HepG2 (cell line): ENCODE results near the gene HSD11B2. TPM values are rescaled to one million over a fixed set of nuclear protein-coding genes. Genes with fewer than 3 reads are reported as not detected.

ENCODE experiments used
- ATAC-seq: fragments of 200-7000 bp; cut with Tn5 transposase; 3 replicates; pipeline ENCODE4 v1.9.1; 2020; ENCODE audit warnings: mild to moderate bottlenecking, moderate library complexity
- BruUV-seq: library from RNA; stranded (reverse); fragments of 400-500 nt; replicated peaks from 2 replicates; lab custom pipeline; 2021; lab: Mats Ljungman, UMichigan
- CTCF ChIA-PET: fragments of 300-600 bp; formaldehyde crosslinking; extraction: SDS; loops from one replicate; lab custom pipeline; 2021; ENCODE audit warnings: low total read pairs, inconsistent platforms, low intra/inter-chr PET ratio; lab: Yijun Ruan, JAX
- POLR2A ChIA-PET: fragments of 350-600 bp; sonication (Branson Sonifier 250); formaldehyde crosslinking; loops from one replicate; lab custom pipeline; 2020; ENCODE audit warnings: antibody characterized with exemption, inconsistent platforms; lab: Yijun Ruan, JAX
- DNase-seq: peaks from one replicate; pipeline ENCODE4 v3.0.0-alpha.2; 2015; ENCODE audit warnings: low spot score
- FAIRE-seq: peaks from 3 replicates; lab custom pipeline; 2011; peaks lifted over from hg19 to GRCh38; lab: Jason Lieb, UNC
- H2AFZ ChIP-seq: one replicate; pipeline ENCODE4 v1.6.1; 2011; ENCODE audit warnings: low read length, inconsistent platforms
- H3K27ac ChIP-seq: fragments of 300-600 bp; 3 replicates; pipeline ENCODE4 v1.8.0; 2011; ENCODE audit warnings: mixed run types, mild to moderate bottlenecking, mixed read lengths, low read length, inconsistent platforms; ENCODE audit not compliant: insufficient read depth; ENCODE audit errors: extremely low read length
- H3K27me3 ChIP-seq, 2 experiments: fragments of 200-600 bp in 1 of 2; 2 replicates in 1 of 2; 3 replicates in 1 of 2; pipeline versions ENCODE4 v1.6.0 to v1.8.0; 2011; ENCODE audit warnings: low read length in 2 of 2, mild to moderate bottlenecking in 2 of 2, moderate library complexity in 2 of 2, inconsistent platforms in 1 of 2; ENCODE audit not compliant: insufficient read depth in 2 of 2, control insufficient read depth in 1 of 2
- H3K36me3 ChIP-seq, 2 experiments: fragments of 200-600 bp in 1 of 2; replicated peaks in 1 of 2; 2 replicates in 1 of 2; 3 replicates in 1 of 2; pipeline versions ENCODE4 v1.5.1 to v1.8.0; 2011; ENCODE audit warnings: low read length in 2 of 2, inconsistent platforms in 1 of 2; ENCODE audit not compliant: insufficient read depth in 2 of 2, control insufficient read depth in 1 of 2
- H3K4me1 ChIP-seq: 2 replicates; pipeline ENCODE4 v1.5.1; 2012; ENCODE audit warnings: low read length, inconsistent platforms; ENCODE audit not compliant: insufficient read depth
- H3K4me2 ChIP-seq: 2 replicates; pipeline ENCODE4 v1.6.0; 2011; ENCODE audit warnings: low read depth, low read length, inconsistent platforms
- H3K4me3 ChIP-seq, 3 experiments: fragments of 200-600 bp in 1 of 3; sonication (generic), shearing (Covaris generic) in 1 of 3; replicated peaks in 1 of 3; 2 replicates each; pipeline ENCODE4 v1.5.1; 2011 to 2016; ENCODE audit warnings: low read length in 3 of 3, inconsistent platforms in 2 of 3, low read depth in 2 of 3, mild to moderate bottlenecking in 2 of 3, control low read depth in 1 of 3, mixed read lengths in 1 of 3; ENCODE audit not compliant: insufficient read depth in 1 of 3
- H3K79me2 ChIP-seq: one replicate; pipeline ENCODE4 v1.6.1; 2011; ENCODE audit warnings: low read length, inconsistent platforms; ENCODE audit not compliant: insufficient read depth
- H3K9ac ChIP-seq: 2 replicates; pipeline ENCODE4 v1.6.0; 2011; ENCODE audit warnings: mild to moderate bottlenecking, low read depth, low read length, inconsistent platforms; ENCODE audit not compliant: insufficient read depth
- H3K9me3 ChIP-seq: 2 replicates; pipeline ENCODE4 v1.5.1; 2012; ENCODE audit warnings: mild to moderate bottlenecking, low read length
- H4K20me1 ChIP-seq: 2 replicates; pipeline ENCODE4 v1.6.0; 2011; ENCODE audit warnings: inconsistent platforms, mild to moderate bottlenecking, low read length, moderate library complexity; ENCODE audit not compliant: insufficient read depth
- ARID3A ChIP-seq: IDR thresholded peaks from 2 replicates; pipeline ENCODE4 v1.6.1; 2012; ENCODE audit warnings: low read depth, low read length, improper control_type of control experiment
- ARID5B ChIP-seq: IDR thresholded peaks from 2 replicates; pipeline ENCODE4 v1.4.0; 2020; ENCODE audit warnings: mild to moderate bottlenecking, missing genetic modification reagents
- BCL6 ChIP-seq: IDR thresholded peaks from 2 replicates; pipeline ENCODE4 v1.6.1; 2016; ENCODE audit warnings: missing genetic modification reagents, missing compliant biosample characterization
- CEBPG ChIP-seq: IDR thresholded peaks from 2 replicates; pipeline ENCODE4 v1.6.1; 2016
- EP300 ChIP-seq, 3 experiments: sonication (generic) in 1 of 3; formaldehyde crosslinking in 1 of 3; IDR thresholded peaks; 2 replicates each; pipeline versions ENCODE4 v1.5.1 to v1.6.1; 2011 to 2020; ENCODE audit warnings: low read depth in 2 of 3, low read length in 2 of 3, borderline replicate concordance in 1 of 3, improper control_type of control experiment in 1 of 3, mild to moderate bottlenecking in 1 of 3, missing genetic modification reagents in 1 of 3, moderate library complexity in 1 of 3
- GATAD2A ChIP-seq: IDR thresholded peaks from 2 replicates; pipeline ENCODE4 v1.6.1; 2016
- NCOR1 ChIP-seq: fragments of 200-600 bp; sonication (generic); IDR thresholded peaks from 2 replicates; pipeline ENCODE4 v1.7.0; 2017; ENCODE audit warnings: antibody characterized with exemption, low read length, borderline replicate concordance
- NR2C2 ChIP-seq: sonication (generic); formaldehyde crosslinking; IDR thresholded peaks from 2 replicates; pipeline ENCODE4 v1.4.0; 2020; ENCODE audit warnings: missing genetic modification reagents, mild to moderate bottlenecking, moderate library complexity, borderline replicate concordance
- NR2F1 ChIP-seq, 2 experiments: fragments of 450-650 bp in 1 of 2; formaldehyde crosslinking in 1 of 2; IDR thresholded peaks; 2 replicates each; pipeline versions ENCODE4 v1.5.0 to v1.6.1; 2016 to 2020; ENCODE audit warnings: mild to moderate bottlenecking in 1 of 2, missing compliant biosample characterization in 1 of 2, missing genetic modification reagents in 1 of 2, moderate library complexity in 1 of 2
- NR2F6 ChIP-seq, 2 experiments: IDR thresholded peaks; 2 replicates each; pipeline ENCODE4 v1.6.1; 2016; ENCODE audit warnings: antibody characterized with exemption in 1 of 2, mild to moderate bottlenecking in 1 of 2
- RORA ChIP-seq: sonication (generic); formaldehyde crosslinking; IDR thresholded peaks from 2 replicates; pipeline ENCODE4 v1.5.0; 2020; ENCODE audit warnings: mild to moderate bottlenecking, missing genetic modification reagents, moderate library complexity
- SOX13 ChIP-seq, 3 experiments: fragments of 450-650 bp in 1 of 3; sonication (generic) in 1 of 3; formaldehyde crosslinking in 1 of 3; IDR thresholded peaks in 2 of 3; conservative IDR thresholded peaks in 1 of 3; 2 replicates each; pipeline versions ENCODE4 v1.5.0 to v1.6.1; 2016 to 2020; ENCODE audit warnings: antibody characterized with exemption in 1 of 3, mild to moderate bottlenecking in 1 of 3, missing compliant biosample characterization in 1 of 3, missing genetic modification reagents in 1 of 3, moderate library complexity in 1 of 3
- ZFP91 ChIP-seq: sonication (generic); formaldehyde crosslinking; IDR thresholded peaks from 2 replicates; pipeline ENCODE4 v1.9.0; 2022; ENCODE audit warnings: missing genetic modification reagents, mild to moderate bottlenecking, borderline replicate concordance
- WGBS: methylation state at CpG from one replicate; pipeline ENCODE4 v1.1.6; 2017; ENCODE audit warnings: low lambda C conversion rate; 5-methylcytosine and 5-hydroxymethylcytosine counted together
- in situ Hi-C: cut with HindIII; loops from 2 replicates; pipeline ENCODE4 v1.10.0; 2017; ENCODE audit warnings: low pct_unique_long_range_greater_than_20kb; ENCODE audit not compliant: extremely low pct_ligation_motif_present
- intact Hi-C: fragments of 100-400 bp; cut with micrococcal nuclease; formaldehyde crosslinking; loops from one replicate; pipeline ENCODE4 v1.10.0; 2022; ENCODE audit not compliant: unreplicated experiment
- polyA plus RNA-seq, 8 experiments: library from polyadenylated mRNA; depleted of rRNA in 3 of 8; stranded (reverse) in 7 of 8; unstranded in 1 of 8; fragments of >200 nt; fragmentation: Illumina TruSeq in 4 of 8; extraction: Trizol in 4 of 8; gene quantifications; 2 replicates each; pipeline versions ENCODE4 v1.2.1 to v1.2.3, GENCODE V29; 2011 to 2016; ENCODE audit warnings: low read depth in 4 of 8, missing spikeins in 1 of 8, mixed read lengths in 1 of 8; ENCODE audit not compliant: insufficient read depth in 1 of 8
- total RNA-seq, 5 experiments: library from RNA; depleted of rRNA; stranded (reverse); fragments of >200 nt; fragmentation: Illumina TruSeq; extraction: Trizol; gene quantifications; 2 replicates each; pipeline ENCODE4 v1.2.3, GENCODE V29; 2016; ENCODE audit warnings: low read depth in 1 of 5

Gene HSD11B2
- total and polyA plus RNA-seq, 2 of the 13 experiments (the other 11 are each of a cell fraction or from before 2014, with no cell fraction given) = 8.9 to 13.6 TPM

- no peak overlapping the region for H3K27ac ChIP-seq
- FAIRE-seq = peak; percentile 49
- ChIA-PET CTCF (no interaction called here), POLR2A (no interaction called here)
- BruUV-seq = no TSS peak
- H4K20me1 ChIP-seq = no peaks in the 10 kb centered on the region
- no peak overlapping the region for H3K4me2 ChIP-seq
- intact Hi-C loops (no loop called here), in situ Hi-C loops (no loop called here)
- DNase-seq = peak; percentile 64
- H3K27me3 ChIP-seq = peaks cover 0 to 11% of the 10 kb centered on the region in 2 experiments; a peak in 2 of 5 replicates
- no peaks in the 10 kb centered on the region for H3K9me3 ChIP-seq
- H3K9ac ChIP-seq = no peak overlapping the region
- H2AFZ ChIP-seq = no peak overlapping the region
- H3K79me2 ChIP-seq = no peaks in the 10 kb centered on the region
- ATAC-seq = peak; percentile 10; the same call in 1 of the 3 replicates
- WGBS = 3% methylated on average over 3 of the region's 3 CpGs
- no peaks in the 10 kb centered on the region for H3K36me3 ChIP-seq
- H3K4me1 ChIP-seq = peaks cover 44% of the 10 kb centered on the region
- H3K4me3 ChIP-seq = no peak overlapping the region
- TF ChIP-seq CEBPG (CRISPR knock-in tag) (peak; percentile 47; the same call in 1 of the 2 replicates), NR2C2 (CRISPR knock-in tag) (peak; percentile 37; the same call in 1 of the 2 replicates), BCL6 (peak; percentile 78), ZFP91 (CRISPR knock-in tag) (no peak), ARID5B (CRISPR knock-in tag) (0 out of 2 replicates have a peak, but pooled peaks have one; percentile 7), NR2F1 (CRISPR knock-in tag; IDR thresholded peaks at IDR 0.05) (peak in 1 of 2 experiments; percentile 41; a peak in 1 of 4 replicates), GATAD2A (CRISPR knock-in tag) (0 out of 2 replicates have a peak, but pooled peaks have one; percentile 25), NR2F6 (IDR thresholded peaks at IDR 0.05) (peak; percentile 58; the same call in 1 of the 2 replicates), NR2F6 (CRISPR knock-in tag; IDR thresholded peaks at IDR 0.05) (0 out of 2 replicates have a peak, but pooled peaks have one; percentile 27), ARID3A (peak; percentile 48; the same call in 1 of the 2 replicates), SOX13 (IDR thresholded peaks at IDR 0.05) (no peak), SOX13 (CRISPR knock-in tag; conservative IDR thresholded peaks at IDR 0.05 in 1 of 2, IDR thresholded peaks at IDR 0.05 in 1 of 2) (0 out of 4 replicates have a peak, but pooled peaks of 1 of the 2 experiments have one; percentile 49), RORA (CRISPR knock-in tag) (no peak), EP300 (IDR thresholded peaks at IDR 0.05; ENCODE audit: low read depth in 2 of 2, low read length in 2 of 2) (peak in 1 of 2 experiments; percentile 36; a peak in 1 of 4 replicates), EP300 (CRISPR knock-in tag; IDR thresholded peaks at IDR 0.05; ENCODE audit: borderline replicate concordance) (no peak), NCOR1 (peak; percentile 65; the same call in 1 of the 2 replicates)
These were observed 19.6 kb upstream of the HSD11B2 start for GRCh38 chr16:67411339-67411738.
